ENCODE results near the gene CGRRF1. TPM values are rescaled to one million over a fixed set of nuclear protein-coding genes. Genes with fewer than 3 reads are reported as not detected.
A peak's percentile ranks its signal among the peaks of the same experiment; 100 is the strongest.

Gene CGRRF1, protein sequence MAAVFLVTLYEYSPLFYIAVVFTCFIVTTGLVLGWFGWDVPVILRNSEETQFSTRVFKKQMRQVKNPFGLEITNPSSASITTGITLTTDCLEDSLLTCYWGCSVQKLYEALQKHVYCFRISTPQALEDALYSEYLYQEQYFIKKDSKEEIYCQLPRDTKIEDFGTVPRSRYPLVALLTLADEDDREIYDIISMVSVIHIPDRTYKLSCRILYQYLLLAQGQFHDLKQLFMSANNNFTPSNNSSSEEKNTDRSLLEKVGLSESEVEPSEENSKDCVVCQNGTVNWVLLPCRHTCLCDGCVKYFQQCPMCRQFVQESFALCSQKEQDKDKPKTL
- total RNA-seq (12.7 TPM), polyA plus RNA-seq (ENCODE audit: insufficient read depth in 1 of 8, insufficient read length in 8 of 8, low replicate concordance in 1 of 8) (10 to 100 TPM; 13.7 to 17.9 (median 15.7) TPM)
- long read RNA-seq, donor 1, partial matches to known transcripts = 0 of 4 reads
- long read RNA-seq, donor 1, other reads (novel, unspliced or antisense) = 0 of 4 reads
- long read RNA-seq, donor 2 = 0 reads
- long read RNA-seq, donor 3, partial matches to known transcripts = 0 of 5 reads
- long read RNA-seq, donor 3, other reads (novel, unspliced or antisense) = 0 of 5 reads
- long read RNA-seq, donor 4, partial matches to known transcripts = 0 of 4 reads
- long read RNA-seq, donor 4, other reads (novel, unspliced or antisense) = 0 of 4 reads
- long read RNA-seq, donor 5, transcript CGRRF1-201 (6 exons, 2,057 nt) = major isoform, 9 of 10 reads
- long read RNA-seq, donor 5, partial matches to known transcripts = 0 of 10 reads
- long read RNA-seq, donor 5, other reads (novel, unspliced or antisense) = 0 of 10 reads
- long read RNA-seq, donor 6, transcript CGRRF1-201 (6 exons, 2,057 nt) = major isoform, 9 of 11 reads
- long read RNA-seq, donor 6, partial matches to known transcripts = 0 of 11 reads
- long read RNA-seq, donor 6, other reads (novel, unspliced or antisense) = 0 of 11 reads
- long read RNA-seq, donor 7, transcript CGRRF1-201 (6 exons, 2,057 nt) = major isoform, 11 of 11 reads
- long read RNA-seq, donor 7, partial matches to known transcripts = 0 of 11 reads
- long read RNA-seq, donor 7, other reads (novel, unspliced or antisense) = 0 of 11 reads
- long read RNA-seq, donor 8, transcript CGRRF1-201 (6 exons, 2,057 nt) = major isoform, 7 of 7 reads
- long read RNA-seq, donor 8, partial matches to known transcripts = 0 of 7 reads
- long read RNA-seq, donor 8, other reads (novel, unspliced or antisense) = 0 of 7 reads
- long read RNA-seq, donor 9, transcript CGRRF1-201 (6 exons, 2,057 nt) = major isoform, 5 of 5 reads
- long read RNA-seq, donor 9, partial matches to known transcripts = 0 of 5 reads
- long read RNA-seq, donor 9, other reads (novel, unspliced or antisense) = 0 of 5 reads
- long read RNA-seq, donor 10, transcript CGRRF1-201 (6 exons, 2,057 nt) = major isoform, 12 of 13 reads
- long read RNA-seq, donor 10, partial matches to known transcripts = 0 of 13 reads
- long read RNA-seq, donor 10, other reads (novel, unspliced or antisense) = 0 of 13 reads
- long read RNA-seq, donor 11, partial matches to known transcripts = 0 of 2 reads
- long read RNA-seq, donor 11, other reads (novel, unspliced or antisense) = 0 of 2 reads

DNA sequence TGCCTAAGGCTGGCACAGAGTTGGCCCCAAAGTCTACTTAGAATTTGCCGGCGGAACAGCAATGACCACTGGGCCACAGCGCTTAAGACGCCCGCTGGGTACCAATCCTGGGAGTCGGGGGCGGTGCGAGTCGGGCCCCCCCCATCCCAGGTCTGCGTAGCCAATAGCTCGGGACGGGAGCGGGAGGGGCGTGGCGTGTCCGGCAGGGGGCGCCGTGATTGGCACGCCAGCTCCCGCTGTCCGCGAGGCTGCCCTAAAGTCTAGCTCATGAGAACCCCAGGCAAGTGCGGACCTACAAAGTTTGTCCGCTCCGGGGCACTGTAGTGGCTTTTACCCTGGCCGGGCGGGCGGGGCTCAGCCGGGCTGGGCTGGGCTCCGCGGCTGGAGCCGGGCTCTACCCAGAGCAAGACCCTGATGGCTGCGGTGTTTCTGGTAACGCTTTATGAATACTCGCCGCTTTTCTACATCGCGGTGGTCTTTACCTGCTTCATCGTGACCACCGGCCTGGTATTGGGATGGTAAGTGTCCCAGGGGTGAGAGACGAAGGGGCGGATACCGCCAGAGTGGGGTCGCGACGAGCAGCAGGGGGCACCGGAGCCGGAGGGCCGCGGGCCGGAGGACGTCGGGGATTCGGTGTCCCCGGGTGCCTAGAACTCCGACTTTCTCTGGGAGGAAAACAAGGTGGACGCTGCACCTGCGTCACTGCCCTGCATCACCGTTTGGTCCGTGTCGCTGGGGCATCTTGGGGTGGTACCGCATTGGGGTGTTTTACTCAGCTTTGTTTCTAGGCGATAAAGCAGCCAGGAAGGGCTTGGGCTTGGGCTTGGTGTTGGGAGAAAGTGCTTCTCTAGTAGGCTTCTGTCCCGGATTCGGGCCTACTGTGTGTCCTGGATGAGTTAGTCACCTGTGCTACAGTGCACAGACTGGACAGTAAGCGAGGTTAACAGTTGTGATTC lies at the start of gene CGRRF1:
TSS of gene CGRRF1 (plus strand) at position 361 of the 956 bp plus-strand sequence. CDS start at position 415, 54 bp downstream.
- peaks cover 6% of the 10 kb centered on the region for H3K4me1 ChIP-seq (ENCODE audit: control insufficient read depth, insufficient read depth, low read length)
- no peaks in the 10 kb centered on the region for H3K27me3 ChIP-seq (ENCODE audit: control insufficient read depth, insufficient read depth, low read length)
- H3K9me3 ChIP-seq (replicated peaks; ENCODE audit: control insufficient read depth, low read depth, low read length) = no peaks in the 10 kb centered on the region
- peaks cover 2% of the 10 kb centered on the region for H3K36me3 ChIP-seq (ENCODE audit: control insufficient read depth, insufficient read depth, low read length)
- peak within 1 kb of the TSS; percentile 99 for H3K4me3 ChIP-seq (ENCODE audit: low read length)
- peak; percentile 99 for DNase-seq
- under 1% methylated on average over 65 of the region's 66 CpGs for WGBS (ENCODE audit: insufficient coverage)
- peak within 1 kb of the TSS; percentile 82 for H3K27ac ChIP-seq (ENCODE audit: low read length)

DNA sequence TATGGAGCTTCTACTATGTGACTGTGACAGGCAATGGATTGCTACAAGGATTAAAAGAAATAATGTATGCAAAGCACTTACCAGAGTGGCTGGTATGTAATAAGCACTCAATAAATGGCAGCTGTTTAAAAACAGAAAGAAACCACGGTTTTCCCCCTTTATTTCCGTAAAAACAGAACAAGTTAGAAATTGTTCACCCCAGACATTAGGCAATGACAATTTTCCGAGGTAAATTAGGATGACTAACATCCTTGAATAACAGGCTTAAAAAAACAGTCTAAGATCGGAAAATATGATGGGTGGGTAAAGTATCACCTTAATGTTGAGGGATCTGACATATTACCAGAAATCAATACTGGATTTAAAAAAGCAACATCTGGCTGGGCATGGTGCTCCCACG lies 47.7 kb upstream of the CGRRF1 start:
- Histone ChIP-seq H3K27ac (ENCODE audit: low read length) (no peak overlapping the region), H3K27me3 (ENCODE audit: control insufficient read depth, insufficient read depth, low read length) (no peaks in the 10 kb centered on the region), H3K9me3 (replicated peaks; ENCODE audit: control insufficient read depth, low read depth, low read length) (peaks cover 4% of the 10 kb centered on the region), H3K4me1 (ENCODE audit: control insufficient read depth, insufficient read depth, low read length) (no peaks in the 10 kb centered on the region), H3K4me3 (ENCODE audit: low read length) (no peak overlapping the region), H3K36me3 (ENCODE audit: control insufficient read depth, insufficient read depth, low read length) (no peaks in the 10 kb centered on the region)
- WGBS (ENCODE audit: insufficient coverage) = no CpG with 5 or more reads among the region's 5 CpGs
- DNase-seq = no peak

DNA sequence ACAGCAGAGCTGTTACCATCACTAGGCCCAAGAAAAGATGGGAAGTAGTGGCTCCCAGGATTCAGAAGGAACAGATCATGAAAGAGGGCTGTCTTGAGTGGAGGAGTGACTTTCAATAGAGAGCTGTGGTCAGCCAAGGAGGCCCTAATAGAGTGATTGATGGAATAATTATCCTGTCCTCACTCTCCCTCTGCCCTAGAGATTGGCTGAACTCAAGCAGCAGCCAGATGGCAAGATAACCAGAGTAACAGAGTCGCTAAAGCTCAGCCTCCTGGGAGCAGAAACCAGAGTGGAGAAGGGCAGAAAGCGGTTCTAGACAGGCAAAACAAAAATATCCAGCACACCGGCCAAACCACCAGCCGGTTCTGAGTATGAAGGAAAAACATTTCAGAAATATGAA lies 44.1 kb upstream of the CGRRF1 start:
- H3K27me3 ChIP-seq (ENCODE audit: control insufficient read depth, insufficient read depth, low read length) = no peaks in the 10 kb centered on the region
- H3K9me3 ChIP-seq (replicated peaks; ENCODE audit: control insufficient read depth, low read depth, low read length) = peaks cover 5% of the 10 kb centered on the region
- H3K36me3 ChIP-seq (ENCODE audit: control insufficient read depth, insufficient read depth, low read length) = no peaks in the 10 kb centered on the region
- no peak overlapping the region for H3K4me3 ChIP-seq (ENCODE audit: low read length)
- no peak for DNase-seq
- WGBS (ENCODE audit: insufficient coverage) = no CpG with 5 or more reads among the region's 4 CpGs
- no peak overlapping the region for H3K27ac ChIP-seq (ENCODE audit: low read length)
- peaks cover 2% of the 10 kb centered on the region for H3K4me1 ChIP-seq (ENCODE audit: control insufficient read depth, insufficient read depth, low read length)

DNA sequence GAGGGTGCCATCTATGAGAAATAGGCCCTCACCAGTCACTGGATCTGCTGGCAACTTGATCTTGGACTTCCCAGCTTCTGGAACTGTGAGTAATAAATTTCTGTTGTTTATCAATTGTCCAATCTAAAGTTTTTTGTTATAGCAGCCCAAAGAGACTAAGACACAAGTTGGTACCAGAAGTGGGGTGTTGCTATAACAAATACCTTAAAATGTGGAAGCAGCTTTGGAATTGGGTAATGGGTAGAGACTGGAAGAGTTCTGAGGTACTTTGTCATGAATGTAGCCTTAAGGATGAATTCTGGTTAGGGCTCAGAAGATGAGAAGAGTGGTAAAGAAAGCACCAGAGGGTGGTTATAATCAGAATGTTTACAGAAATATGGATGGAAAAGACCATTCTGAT lies 42.4 kb upstream of the CGRRF1 start:
- Histone ChIP-seq H3K4me1 (ENCODE audit: control insufficient read depth, insufficient read depth, low read length) (peaks cover 8% of the 10 kb centered on the region), H3K27ac (ENCODE audit: low read length) (no peak overlapping the region), H3K27me3 (ENCODE audit: control insufficient read depth, insufficient read depth, low read length) (no peaks in the 10 kb centered on the region), H3K9me3 (replicated peaks; ENCODE audit: control insufficient read depth, low read depth, low read length) (peaks cover 5% of the 10 kb centered on the region), H3K4me3 (ENCODE audit: low read length) (no peak overlapping the region), H3K36me3 (ENCODE audit: control insufficient read depth, insufficient read depth, low read length) (peaks cover 2% of the 10 kb centered on the region)
- no peak for DNase-seq

DNA sequence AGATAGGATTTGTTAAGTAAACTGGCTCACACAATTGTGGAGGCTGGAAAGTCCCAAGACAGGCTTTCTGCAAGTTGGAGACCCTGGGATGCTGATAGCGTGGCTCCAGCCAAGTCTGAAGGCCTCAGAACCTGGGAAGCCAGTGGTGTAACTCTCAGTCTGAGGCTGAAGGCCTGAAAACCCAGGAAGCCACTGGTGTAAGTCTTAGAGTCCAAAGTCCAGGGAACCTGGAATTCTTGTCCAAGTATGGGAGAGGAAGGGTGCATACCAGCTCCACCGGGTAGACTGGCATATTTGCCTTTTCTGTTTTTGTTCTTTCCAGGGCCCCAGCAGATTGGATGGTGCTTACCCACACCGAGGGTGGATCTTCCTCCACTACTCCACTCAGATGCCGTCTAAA lies 39.0 kb upstream of the CGRRF1 start:
- Histone ChIP-seq H3K27me3 (ENCODE audit: control insufficient read depth, insufficient read depth, low read length) (no peaks in the 10 kb centered on the region), H3K4me3 (ENCODE audit: low read length) (no peak overlapping the region), H3K4me1 (ENCODE audit: control insufficient read depth, insufficient read depth, low read length) (peaks cover 8% of the 10 kb centered on the region), H3K36me3 (ENCODE audit: control insufficient read depth, insufficient read depth, low read length) (peaks cover 7% of the 10 kb centered on the region), H3K9me3 (replicated peaks; ENCODE audit: control insufficient read depth, low read depth, low read length) (peaks cover 5% of the 10 kb centered on the region), H3K27ac (ENCODE audit: low read length) (no peak overlapping the region)
- no peak for DNase-seq
- WGBS (ENCODE audit: insufficient coverage) = 82% methylated on average over 2 of the region's 4 CpGs

DNA sequence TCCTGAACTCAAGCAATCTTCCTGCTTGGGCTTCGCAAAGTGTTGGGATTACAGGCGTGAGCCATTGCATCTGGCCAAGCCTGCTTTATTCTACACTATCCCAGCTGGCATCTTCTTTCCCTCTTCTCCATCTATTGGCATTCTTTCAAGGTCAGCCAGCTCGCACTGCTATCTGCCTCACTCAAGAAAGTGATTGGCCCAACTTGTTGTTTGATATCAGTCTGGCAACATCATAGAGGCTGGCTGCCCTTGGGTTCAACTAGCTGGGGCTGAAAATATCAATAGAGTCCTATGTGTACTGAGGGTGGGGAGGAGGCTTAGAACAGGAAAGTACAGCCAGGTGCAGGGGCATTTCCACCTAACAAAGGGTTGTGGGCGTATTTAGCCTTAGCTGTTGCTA lies 38.1 kb upstream of the CGRRF1 start:
- Histone ChIP-seq H3K27me3 (ENCODE audit: control insufficient read depth, insufficient read depth, low read length) (no peaks in the 10 kb centered on the region), H3K4me3 (ENCODE audit: low read length) (no peak overlapping the region), H3K9me3 (replicated peaks; ENCODE audit: control insufficient read depth, low read depth, low read length) (peaks cover 5% of the 10 kb centered on the region), H3K36me3 (ENCODE audit: control insufficient read depth, insufficient read depth, low read length) (peaks cover 7% of the 10 kb centered on the region), H3K27ac (ENCODE audit: low read length) (no peak overlapping the region), H3K4me1 (ENCODE audit: control insufficient read depth, insufficient read depth, low read length) (peaks cover 8% of the 10 kb centered on the region)
- no peak for DNase-seq
- 87% methylated on average over 2 of the region's 4 CpGs for WGBS (ENCODE audit: insufficient coverage)

DNA sequence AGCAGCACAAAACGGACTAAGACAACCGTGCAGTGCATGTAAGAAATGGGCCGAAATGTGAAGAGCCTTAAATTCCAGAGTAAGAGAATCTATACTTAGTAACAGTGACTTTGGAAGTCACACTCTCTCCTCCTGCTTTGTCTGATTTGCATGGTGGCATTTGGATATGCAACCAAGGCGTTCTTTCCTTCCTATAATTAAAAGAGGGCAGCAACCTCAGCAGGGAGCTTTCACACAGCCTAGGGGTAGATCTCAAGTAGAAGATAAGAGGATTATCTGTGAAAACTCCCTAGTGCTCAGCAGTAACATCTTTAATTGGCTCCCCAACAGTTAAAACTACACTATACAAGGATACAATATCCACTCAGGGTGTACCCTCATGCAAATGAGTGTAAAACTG lies 37.4 kb upstream of the CGRRF1 start:
- Histone ChIP-seq H3K4me1 (ENCODE audit: control insufficient read depth, insufficient read depth, low read length) (peaks cover 8% of the 10 kb centered on the region), H3K27me3 (ENCODE audit: control insufficient read depth, insufficient read depth, low read length) (no peaks in the 10 kb centered on the region), H3K9me3 (replicated peaks; ENCODE audit: control insufficient read depth, low read depth, low read length) (peaks cover 4% of the 10 kb centered on the region), H3K27ac (ENCODE audit: low read length) (no peak overlapping the region), H3K4me3 (ENCODE audit: low read length) (no peak overlapping the region), H3K36me3 (ENCODE audit: control insufficient read depth, insufficient read depth, low read length) (peaks cover 7% of the 10 kb centered on the region)
- DNase-seq = no peak
- no CpG with 5 or more reads among the region's 4 CpGs for WGBS (ENCODE audit: insufficient coverage)

DNA sequence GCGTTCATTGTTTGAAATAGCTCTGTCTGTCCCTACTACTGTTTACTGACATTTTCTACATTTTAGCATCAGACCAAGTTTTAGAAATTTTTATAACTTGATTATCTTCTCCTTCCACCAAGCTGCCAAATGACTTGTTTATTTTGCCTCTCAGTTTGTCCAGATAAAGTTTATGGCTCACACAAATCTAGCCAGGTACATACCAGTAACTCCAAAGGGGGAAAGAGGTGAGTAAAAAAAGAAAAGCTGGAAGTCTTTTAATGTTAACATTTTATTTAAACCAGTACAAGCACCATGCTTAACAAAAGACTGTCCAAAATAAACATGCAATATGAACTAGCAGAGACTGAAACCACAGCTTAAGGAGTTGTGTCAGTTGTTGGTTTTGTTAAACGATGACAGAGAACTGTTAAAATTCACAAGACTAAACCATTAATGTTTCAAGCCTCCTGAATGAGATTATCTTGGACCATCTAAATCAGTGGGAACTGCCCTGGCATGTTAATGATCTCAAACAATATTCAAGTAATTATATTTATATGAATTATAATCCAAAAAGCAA lies 35.4 kb upstream of the CGRRF1 start:
- peaks cover 7% of the 10 kb centered on the region for H3K36me3 ChIP-seq (ENCODE audit: control insufficient read depth, insufficient read depth, low read length)
- no peak overlapping the region for H3K27ac ChIP-seq (ENCODE audit: low read length)

More for the DNA sequence above, 35.4 kb upstream of the CGRRF1 start:
- H3K27me3 ChIP-seq (ENCODE audit: control insufficient read depth, insufficient read depth, low read length) = no peaks in the 10 kb centered on the region
- peaks cover 8% of the 10 kb centered on the region for H3K4me1 ChIP-seq (ENCODE audit: control insufficient read depth, insufficient read depth, low read length)
- no peaks in the 10 kb centered on the region for H3K9me3 ChIP-seq (replicated peaks; ENCODE audit: control insufficient read depth, low read depth, low read length)
- DNase-seq = no peak
- WGBS (ENCODE audit: insufficient coverage) = 100% methylated on average over 1 of the region's 2 CpGs
- no peak overlapping the region for H3K4me3 ChIP-seq (ENCODE audit: low read length)
